Chondrocyte (in vitro differentiated cells): ENCODE measurements around the gene TASP1. TPM values are rescaled to one million over a fixed set of nuclear protein-coding genes. Genes with fewer than 3 reads are reported as not detected.
"Not testable (repeated sequence)": the region's sequence is repeated elsewhere in the genome, so short reads cannot be mapped to it uniquely, and the experiment has no call there.

Experiments used
- DNase-seq: peaks from one replicate; pipeline ENCODE4 v3.0.0; 2021; ENCODE audit warnings: mixed read lengths, low spot score
- H3K27ac Mint-ChIP-seq: one replicate; pipeline ENCODE4 v1.8.0; 2021; ENCODE audit warnings: mild to moderate bottlenecking, moderate library complexity, mixed read lengths; ENCODE audit not compliant: unreplicated experiment
- H3K27me3 Mint-ChIP-seq: 2 replicates; pipeline ENCODE4 v1.8.0; 2021; ENCODE audit warnings: low read depth, mixed read lengths
- H3K36me3 Mint-ChIP-seq: 2 replicates; pipeline ENCODE4 v1.8.0; 2021; ENCODE audit warnings: low read depth, mixed read lengths
- H3K4me1 Mint-ChIP-seq: 2 replicates; pipeline ENCODE4 v1.8.0; 2021; ENCODE audit warnings: low read depth, mild to moderate bottlenecking, mixed read lengths
- H3K4me3 Mint-ChIP-seq: one replicate; pipeline ENCODE4 v1.8.0; 2021; ENCODE audit warnings: mild to moderate bottlenecking, moderate library complexity, mixed read lengths; ENCODE audit not compliant: unreplicated experiment
- H3K9me3 Mint-ChIP-seq: 2 replicates; pipeline ENCODE4 v1.8.0; 2021; ENCODE audit warnings: low read depth, mixed read lengths
- CTCF ChIP-seq: fragments of 200-600 bp; sonication (generic); IDR thresholded peaks from 2 replicates; pipeline ENCODE4 v1.5.0; 2021; ENCODE audit warnings: antibody characterized with exemption, mild to moderate bottlenecking, moderate library complexity
- total RNA-seq: library from RNA; stranded (reverse); gene quantifications from 3 replicates; pipeline ENCODE4 v1.2.1, GENCODE V29; 2021

TASP1 gene
- total RNA-seq, 1 donor from 2014 or later = 9.0 TPM

- H3K27me3 Mint-ChIP-seq = peaks cover 11% of the 10 kb centered on the region
These were observed 9.8 kb upstream of the TASP1 start for GRCh38 chr20:13648291-13649228.

DNA sequence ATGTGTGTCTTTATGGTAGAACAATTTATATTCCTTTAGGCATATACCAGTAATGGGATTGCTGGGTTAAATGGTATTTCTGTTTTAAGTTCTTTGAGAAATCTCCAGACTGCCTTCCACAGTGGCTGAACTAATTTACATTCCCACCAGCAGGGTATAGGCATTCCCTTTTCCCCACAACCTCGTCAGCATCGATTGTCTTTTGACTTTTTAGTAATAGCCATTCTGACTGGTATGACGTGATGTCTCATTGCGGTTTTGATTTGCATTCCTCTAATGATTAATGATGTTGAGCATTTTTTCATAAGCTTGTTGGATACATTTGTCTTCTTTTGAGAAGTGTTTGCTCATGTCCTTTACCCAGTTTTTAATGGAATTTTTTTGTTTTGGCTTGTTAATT, 5.3 kb upstream of the TASP1 start:
- H3K4me1 Mint-ChIP-seq = peaks cover 3% of the 10 kb centered on the region
- no peaks in the 10 kb centered on the region for H3K36me3 Mint-ChIP-seq
- peaks cover 25% of the 10 kb centered on the region for H3K27me3 Mint-ChIP-seq
- peak; percentile 20 for TF ChIP-seq CTCF
- peaks cover 6% of the 10 kb centered on the region for H3K9me3 Mint-ChIP-seq
- no peak for DNase-seq
- H3K4me3 Mint-ChIP-seq = no peak overlapping the region
- H3K27ac Mint-ChIP-seq = no peak overlapping the region

More at GRCh38 chr20:13648291-13649228, 9.8 kb upstream of the TASP1 start:
- Mint-ChIP-seq H3K36me3 (no peaks in the 10 kb centered on the region), H3K4me3 (no peak overlapping the region), H3K27ac (no peak overlapping the region), H3K9me3 (peaks cover 6% of the 10 kb centered on the region), H3K4me1 (peaks cover 6% of the 10 kb centered on the region)
- TF ChIP-seq CTCF = no peak
- no peak for DNase-seq

DNA sequence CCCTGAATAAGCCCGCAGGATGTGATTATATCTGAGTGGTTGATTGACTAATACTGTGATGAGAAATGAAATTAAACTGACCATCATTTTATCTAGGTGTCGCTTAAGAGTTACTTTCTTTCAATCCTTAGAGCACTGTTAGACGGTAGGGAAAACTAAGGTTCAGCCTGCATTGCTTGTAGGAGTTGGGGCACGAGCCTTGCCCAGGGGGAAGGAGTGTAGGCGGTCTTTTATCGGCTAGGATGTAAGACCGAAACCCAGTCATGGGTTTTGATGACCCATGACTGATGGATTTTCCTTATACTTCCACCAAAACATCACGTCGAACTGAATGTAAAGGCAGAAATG, 392 bp upstream of the TASP1 start:
- peaks cover 16% of the 10 kb centered on the region for H3K4me1 Mint-ChIP-seq
- H3K27ac Mint-ChIP-seq = peak overlapping the region; percentile 95
- H3K9me3 Mint-ChIP-seq = no peaks in the 10 kb centered on the region
- TF ChIP-seq CTCF = peak; percentile 25
- H3K4me3 Mint-ChIP-seq = peak overlapping the region; percentile 98
- DNase-seq = no peak
- no peaks in the 10 kb centered on the region for H3K36me3 Mint-ChIP-seq
- H3K27me3 Mint-ChIP-seq = peaks cover 21% of the 10 kb centered on the region

DNA sequence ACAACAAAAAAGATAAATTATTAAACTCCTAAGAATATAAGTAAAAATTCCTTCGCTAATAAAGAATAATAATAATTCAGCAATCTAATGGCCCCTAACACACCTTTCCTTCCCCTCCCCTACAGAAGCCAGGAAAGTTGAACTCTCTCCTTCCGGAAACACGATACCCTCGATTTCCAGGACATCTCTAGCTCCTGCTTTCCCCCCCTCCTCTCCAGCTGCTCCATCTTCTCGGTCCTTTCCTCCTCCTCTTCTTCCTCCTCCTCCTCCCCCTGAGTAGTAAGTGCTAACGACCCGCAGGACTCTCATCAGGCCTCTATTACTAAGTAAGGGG, 603 bp downstream of the TASP1 start:
- Mint-ChIP-seq H3K9me3 (no peaks in the 10 kb centered on the region), H3K27me3 (peaks cover 14% of the 10 kb centered on the region), H3K36me3 (no peaks in the 10 kb centered on the region), H3K27ac (peak overlapping the region; percentile 95), H3K4me1 (peaks cover 16% of the 10 kb centered on the region), H3K4me3 (peak overlapping the region; percentile 98)
- TF ChIP-seq CTCF = no peak
- DNase-seq = no peak

- no peak for DNase-seq
- peaks cover 6% of the 10 kb centered on the region for H3K36me3 Mint-ChIP-seq
- no peaks in the 10 kb centered on the region for H3K9me3 Mint-ChIP-seq
- H3K4me3 Mint-ChIP-seq = no peak overlapping the region
- TF ChIP-seq CTCF = no peak
- peaks cover 8% of the 10 kb centered on the region for H3K4me1 Mint-ChIP-seq
- H3K27ac Mint-ChIP-seq = no peak overlapping the region
- no peaks in the 10 kb centered on the region for H3K27me3 Mint-ChIP-seq
These were observed 6.3 kb downstream of the TASP1 start for GRCh38 chr20:13632431-13632830.

DNA sequence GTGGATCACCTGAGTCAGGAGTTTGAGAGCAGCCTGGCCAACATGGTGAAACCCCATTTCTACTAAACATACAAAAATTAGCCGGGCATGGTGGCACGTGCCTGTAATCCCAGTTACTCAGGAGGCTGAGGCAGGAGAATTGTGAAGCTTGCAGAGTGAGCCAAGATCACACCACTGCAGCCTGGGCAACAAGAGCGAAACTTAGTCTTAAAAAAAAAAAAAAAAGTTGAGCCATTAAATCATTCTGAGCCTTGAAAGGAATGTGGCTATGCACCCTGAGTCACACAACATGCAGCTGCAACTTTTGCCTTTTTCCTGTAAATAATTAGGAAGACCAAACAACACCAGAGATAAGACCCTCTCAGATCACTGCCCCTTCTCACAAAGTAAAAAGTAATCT, 11.2 kb downstream of the TASP1 start:
- not testable (repeated sequence) for H3K9me3 Mint-ChIP-seq, H3K4me3 Mint-ChIP-seq, H3K27ac Mint-ChIP-seq, DNase-seq, H3K27me3 Mint-ChIP-seq, H3K36me3 Mint-ChIP-seq
- peaks cover 11% of the 10 kb centered on the region for H3K4me1 Mint-ChIP-seq
